Measurements from ENCODE around the gene RECQL5.

RECQL5 gene

GRCh38 chr17:75619506-75620431, 47.2 kb downstream of the RECQL5 start:
- DNase-seq (ENCODE audit: low read depth in 3 of 3, low spot score in 1 of 3), result peak in 1 of 3 donors; percentile 14

- no peak for DNase-seq (ENCODE audit: low read depth in 3 of 3, low spot score in 1 of 3)
Observed at GRCh38 chr17:75617675-75618074, 49.3 kb downstream of the RECQL5 start.

- no peak for DNase-seq (ENCODE audit: low read depth in 3 of 3, low spot score in 1 of 3)
Observed at GRCh38 chr17:75617218-75617617, 49.7 kb downstream of the RECQL5 start.

- no peak for DNase-seq (ENCODE audit: low read depth in 3 of 3, low spot score in 1 of 3)
Observed at GRCh38 chr17:75616521-75617122, 50.3 kb downstream of the RECQL5 start.

- DNase-seq (ENCODE audit: low read depth in 3 of 3, low spot score in 1 of 3), result no peak
Observed at GRCh38 chr17:75615301-75615700, 51.7 kb downstream of the RECQL5 start.

DNA sequence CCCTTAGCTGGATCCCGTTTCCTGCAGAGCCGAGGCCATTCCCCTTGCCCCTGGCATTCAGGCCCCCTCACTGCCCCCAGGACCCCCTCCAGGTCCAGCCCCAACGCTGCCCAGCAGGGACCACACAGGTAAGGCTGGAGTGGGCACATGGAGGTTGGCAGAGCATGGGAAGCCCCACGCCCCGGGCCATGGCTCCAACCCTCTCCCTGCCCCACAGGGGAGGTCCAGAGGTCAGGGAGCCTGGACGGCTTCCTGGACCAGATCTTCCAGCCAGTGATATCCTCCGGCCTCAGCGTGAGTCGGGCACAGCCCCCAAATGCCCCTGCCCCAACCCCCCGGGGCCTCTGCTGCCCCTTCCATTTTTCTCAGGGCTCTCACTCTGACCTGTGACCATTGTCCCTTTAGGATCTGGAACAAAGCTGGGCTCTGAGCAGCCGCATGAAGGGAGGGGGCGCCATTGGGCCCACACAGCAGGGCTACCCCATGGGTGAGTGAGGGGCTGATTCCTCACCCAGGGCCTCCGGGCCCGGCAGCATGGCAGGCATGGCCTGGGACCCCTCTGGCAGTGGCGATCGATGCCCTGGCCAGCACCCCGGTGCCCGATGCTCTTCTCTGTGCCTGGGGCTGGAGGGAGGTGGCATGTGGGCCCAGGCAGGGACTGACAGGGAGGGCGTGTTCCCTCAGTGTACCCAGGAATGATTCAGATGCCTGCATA, 52.2 kb downstream of the RECQL5 start:
- DNase-seq (ENCODE audit: low read depth in 3 of 3, low spot score in 1 of 3), result no peak

DNA sequence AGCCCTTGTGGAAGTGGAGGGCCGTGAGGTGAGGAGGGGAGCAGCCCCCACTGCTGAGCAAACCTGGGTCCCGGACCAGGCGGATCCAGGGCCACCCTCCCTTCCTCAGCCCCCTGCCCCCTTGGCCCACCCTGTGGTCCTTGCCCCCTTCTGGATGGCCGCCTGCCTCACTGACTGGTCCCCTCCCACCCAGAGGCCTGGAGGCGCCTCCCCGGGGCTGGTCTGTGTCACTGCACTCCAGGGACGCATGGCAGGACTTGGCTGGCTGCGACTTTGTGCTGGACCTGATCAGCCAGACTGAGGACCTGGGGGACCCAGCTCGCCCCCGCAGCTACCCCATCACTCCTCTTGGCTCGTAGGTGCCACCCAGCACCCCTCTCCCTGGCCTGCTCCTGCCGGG, 52.9 kb downstream of the RECQL5 start:
- no peak for DNase-seq (ENCODE audit: low read depth in 3 of 3, low spot score in 1 of 3)

DNA sequence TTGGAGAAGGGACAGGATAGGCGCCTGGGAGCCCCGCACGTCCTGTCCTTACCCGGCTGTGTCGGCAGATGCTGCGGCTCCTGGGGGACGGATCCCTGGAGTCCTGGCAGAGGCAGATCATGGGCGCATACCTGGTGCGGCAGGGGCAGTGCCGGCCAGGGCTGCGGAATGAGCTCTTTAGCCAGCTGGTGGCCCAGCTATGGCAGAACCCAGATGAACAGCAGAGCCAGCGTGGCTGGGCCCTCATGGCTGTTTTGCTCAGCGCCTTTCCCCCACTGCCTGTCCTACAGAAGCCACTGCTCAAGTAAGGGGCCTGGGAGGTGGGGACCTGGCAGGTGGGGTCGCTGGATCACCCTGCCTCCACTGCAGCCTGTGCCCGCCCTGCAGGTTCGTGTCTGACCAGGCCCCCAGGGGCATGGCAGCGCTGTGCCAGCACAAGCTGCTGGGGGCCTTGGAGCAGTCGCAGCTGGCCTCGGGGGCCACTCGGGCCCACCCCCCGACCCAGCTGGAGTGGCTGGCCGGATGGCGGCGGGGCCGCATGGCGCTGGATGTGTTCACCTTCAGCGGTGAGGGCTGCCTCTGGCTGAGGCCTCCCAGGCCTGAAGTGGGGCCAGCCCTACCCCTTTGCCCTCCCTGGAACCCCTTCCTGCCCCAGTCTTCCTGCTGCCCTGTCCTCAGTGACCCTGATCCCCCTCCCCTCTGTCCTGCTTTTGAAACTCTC, 53.9 kb downstream of the RECQL5 start:
- no peak for DNase-seq (ENCODE audit: low read depth in 3 of 3, low spot score in 1 of 3)

DNA sequence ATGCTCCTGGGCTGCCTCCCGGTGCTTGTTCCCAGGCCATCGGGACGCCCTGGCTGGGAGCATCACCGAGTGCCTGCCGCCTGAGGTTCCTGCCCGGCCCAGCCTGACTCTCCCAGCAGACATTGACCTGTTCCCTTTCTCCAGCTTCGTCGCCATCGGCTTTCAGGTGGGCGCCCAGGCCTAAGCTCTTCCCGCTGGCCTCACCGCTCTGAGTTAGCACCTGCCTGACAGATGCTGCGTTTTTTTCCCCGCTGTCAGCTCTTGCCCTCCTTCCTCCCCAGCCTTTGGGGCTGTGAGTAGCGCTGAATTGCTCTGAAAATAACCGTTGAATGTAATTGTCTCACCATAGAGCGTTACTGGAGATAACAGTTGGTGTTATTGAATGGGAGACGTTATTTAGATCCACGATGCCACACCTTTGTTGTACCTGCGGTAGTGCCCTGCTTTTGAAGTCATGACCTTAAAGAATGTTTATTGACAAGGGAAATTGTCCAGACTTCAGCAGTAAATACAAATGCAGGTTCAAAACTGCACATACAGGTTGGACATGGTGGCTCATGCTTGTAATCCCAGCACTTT, 55.0 kb downstream of the RECQL5 start:
- DNase-seq (ENCODE audit: low read depth in 3 of 3, low spot score in 1 of 3), result no peak

GRCh38 chr17:75610103-75610984, 56.6 kb downstream of the RECQL5 start:
- DNase-seq (ENCODE audit: low read depth in 3 of 3, low spot score in 1 of 3), result no peak

DNA sequence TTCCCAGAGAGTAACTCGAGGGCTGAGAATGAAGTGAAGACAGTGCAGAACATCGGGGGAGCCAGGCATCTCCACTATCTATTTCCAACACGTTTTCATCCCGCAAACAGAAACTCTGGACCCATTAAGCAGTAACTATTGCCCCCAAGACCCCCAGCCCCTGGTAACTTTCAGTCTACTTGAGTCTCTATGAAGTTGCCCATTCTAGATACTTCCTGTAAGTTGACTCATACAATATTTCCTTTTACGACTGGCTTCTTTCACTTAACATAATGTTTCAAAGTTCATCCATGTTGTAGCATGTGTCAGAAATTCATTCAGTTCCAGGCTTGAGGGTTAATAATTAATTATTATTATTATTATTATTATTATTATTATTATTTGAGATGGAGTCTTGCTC, 59.9 kb downstream of the RECQL5 start:
- no peak for DNase-seq (ENCODE audit: low read depth in 3 of 3, low spot score in 1 of 3)

- DNase-seq (ENCODE audit: low read depth in 3 of 3, low spot score in 1 of 3), result no peak
Observed at GRCh38 chr17:75605790-75606189, 61.2 kb downstream of the RECQL5 start.

DNA sequence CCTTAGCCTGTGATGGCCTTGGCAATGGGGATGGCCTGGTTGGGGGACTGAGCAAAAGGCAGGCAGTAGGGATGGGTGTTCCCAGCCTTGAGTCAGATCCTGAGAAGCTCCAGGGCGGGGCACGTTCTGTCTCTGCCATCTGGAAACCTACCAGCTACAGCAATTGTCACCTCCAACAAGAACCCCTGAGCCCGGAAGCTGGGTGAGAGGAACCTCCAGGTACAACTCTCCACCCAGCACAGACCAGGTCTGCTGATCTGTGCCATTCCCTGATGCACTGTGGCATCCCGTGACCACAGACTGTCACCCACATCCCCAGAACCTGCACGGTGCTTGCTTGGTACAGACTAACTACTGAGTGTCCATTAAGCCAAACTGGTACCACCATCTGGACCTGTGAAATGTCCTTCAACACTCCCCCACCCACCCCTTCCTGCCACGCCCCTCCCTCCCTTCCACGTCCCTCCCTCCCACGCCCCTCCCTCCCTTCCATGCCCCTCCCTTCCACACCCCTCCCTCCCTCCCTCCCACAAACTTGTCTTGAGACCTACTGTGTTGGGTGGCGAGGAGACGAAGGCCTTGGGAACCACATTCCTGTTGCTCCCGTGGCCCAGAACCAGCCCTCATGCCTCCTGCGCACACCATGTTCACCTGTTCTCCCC, 62.8 kb downstream of the RECQL5 start:
- DNase-seq (ENCODE audit: low read depth in 3 of 3, low spot score in 1 of 3), result no peak

GRCh38 chr17:75603123-75603522, 63.8 kb downstream of the RECQL5 start:
- DNase-seq (ENCODE audit: low read depth in 3 of 3, low spot score in 1 of 3), result no peak

GRCh38 chr17:75602644-75603043, 64.3 kb downstream of the RECQL5 start:
- no peak for DNase-seq (ENCODE audit: low read depth in 3 of 3, low spot score in 1 of 3)

GRCh38 chr17:75601057-75601987, 65.6 kb downstream of the RECQL5 start:
- peak in 1 of 3 donors; percentile 54 for DNase-seq (ENCODE audit: low read depth in 3 of 3, low spot score in 1 of 3)

DNA sequence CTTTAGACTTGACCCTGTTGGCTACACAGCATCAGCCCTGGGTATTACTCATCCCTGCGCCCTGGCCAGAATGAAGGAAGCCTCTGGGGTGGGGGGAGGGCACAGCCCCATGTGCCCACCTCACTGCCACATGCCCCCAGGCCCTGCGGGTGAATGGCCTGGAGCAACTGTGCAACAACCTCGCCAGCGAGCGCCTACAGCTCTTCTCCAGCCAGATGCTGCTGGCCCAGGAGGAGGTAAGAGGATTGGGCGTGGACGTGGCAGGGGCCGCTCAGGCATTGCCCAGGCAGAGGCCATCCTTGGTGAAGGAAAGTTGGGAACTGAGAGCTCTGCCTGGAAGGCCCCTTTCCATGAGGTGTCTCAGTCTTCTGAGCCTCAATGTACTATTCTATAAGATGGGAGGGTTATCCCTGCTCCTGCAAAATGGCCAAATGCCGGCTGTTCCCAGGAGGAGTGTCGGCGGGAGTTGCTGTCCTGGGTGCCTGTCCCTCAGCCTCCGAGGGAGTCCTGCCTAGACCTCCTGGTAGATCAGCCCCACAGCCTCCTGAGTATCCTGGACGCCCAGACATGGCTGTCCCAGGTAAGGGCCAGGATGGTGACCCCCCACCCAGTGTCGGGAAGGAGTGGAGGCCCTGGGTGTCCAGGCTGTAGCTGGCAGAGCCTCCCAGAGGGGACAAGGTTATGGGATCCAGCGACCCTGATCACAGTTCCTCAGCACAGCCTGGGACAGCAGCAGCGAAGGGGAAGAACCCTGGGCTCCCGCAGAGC, 70.5 kb downstream of the RECQL5 start:
- no peak for DNase-seq (ENCODE audit: low read depth in 3 of 3, low spot score in 1 of 3)

- DNase-seq (ENCODE audit: low read depth in 3 of 3, low spot score in 1 of 3), result no peak
Observed at GRCh38 chr17:75595920-75596313, 71.0 kb downstream of the RECQL5 start.

All from stimulated activated CD4-positive, alpha-beta T cell treated with anti-CD3 and anti-CD28 coated beads, TNF-alpha, amount 100 ng/mL, for 1 hour (primary cell).